IMR-90 (cell line): ENCODE data around the gene ALS2CL. TPM values are rescaled to one million over a fixed set of nuclear protein-coding genes. Genes with fewer than 3 reads are reported as not detected.

Experiments
- ATAC-seq: fragments of 200-7000 bp; cut with Tn5 transposase; 2 replicates; pipeline ENCODE4 v1.9.1; 2020; ENCODE audit warnings: low read depth, mild to moderate bottlenecking, moderate library complexity
- BruUV-seq: library from RNA; stranded (reverse); fragments of 400-500 nt; replicated peaks from 2 replicates; lab custom pipeline; 2021; lab: Mats Ljungman, UMichigan
- CTCF ChIA-PET: fragments of 300-600 bp; formaldehyde crosslinking; extraction: SDS; loops from one replicate; lab custom pipeline; 2021; ENCODE audit warnings: antibody characterized with exemption; lab: Yijun Ruan, JAX
- POLR2A ChIA-PET: fragments of 300-600 bp; sonication (Branson Sonifier 250); formaldehyde crosslinking; loops from one replicate; lab custom pipeline; 2022; ENCODE audit warnings: antibody characterized with exemption; ENCODE audit not compliant: unreplicated experiment; lab: Charles Lee
- DNase-seq: peaks from one replicate; pipeline ENCODE4 v3.0.0; 2013
- H2AFZ ChIP-seq: replicated peaks from 2 replicates; pipeline ENCODE3; 2013; ENCODE audit warnings: low read length, mild to moderate bottlenecking; ENCODE audit not compliant: poor library complexity
- H2AK5ac ChIP-seq: 2 replicates; pipeline ENCODE4 v1.6.1; 2013; ENCODE audit warnings: low read depth, low read length, inconsistent platforms
- H2AK9ac ChIP-seq: replicated peaks from 2 replicates; pipeline ENCODE3; 2013; ENCODE audit warnings: mild to moderate bottlenecking, low read depth, low read length, moderate library complexity; ENCODE audit not compliant: poor library complexity
- H2BK120ac ChIP-seq: 2 replicates; pipeline ENCODE4 v1.6.1; 2013; ENCODE audit warnings: low read depth, low read length, inconsistent platforms
- H2BK15ac ChIP-seq: 3 replicates; pipeline ENCODE4 v1.6.1; 2013; ENCODE audit warnings: low read depth, low read length, inconsistent platforms
- H2BK20ac ChIP-seq: 2 replicates; pipeline ENCODE4 v1.6.1; 2013; ENCODE audit warnings: low read depth, mild to moderate bottlenecking, inconsistent platforms, low read length, moderate library complexity
- H2BK5ac ChIP-seq: 2 replicates; pipeline ENCODE4 v1.6.1; 2013; ENCODE audit warnings: mild to moderate bottlenecking, low read depth, low read length, inconsistent platforms; ENCODE audit not compliant: poor library complexity, severe bottlenecking
- H3K14ac ChIP-seq: replicated peaks from 2 replicates; pipeline ENCODE4 v1.6.1; 2013; ENCODE audit warnings: low read depth, low read length, inconsistent platforms
- H3K18ac ChIP-seq: 2 replicates; pipeline ENCODE4 v1.6.1; 2013; ENCODE audit warnings: low read depth, low read length, control low read depth
- H3K23ac ChIP-seq: 2 replicates; pipeline ENCODE4 v1.6.1; 2013; ENCODE audit warnings: low read depth, low read length, inconsistent platforms
- H3K27ac ChIP-seq: 2 replicates; pipeline ENCODE4 v1.5.1; 2013; ENCODE audit warnings: mild to moderate bottlenecking, control low read depth, low read length; ENCODE audit not compliant: insufficient read depth
- H3K27me3 ChIP-seq: 2 replicates; pipeline ENCODE4 v1.6.1; 2013; ENCODE audit warnings: low read length; ENCODE audit not compliant: control insufficient read depth, insufficient read depth
- H3K36me3 ChIP-seq: 2 replicates; pipeline ENCODE4 v1.6.1; 2013; ENCODE audit warnings: low read length, mixed read lengths; ENCODE audit not compliant: control insufficient read depth, insufficient read depth
- H3K4ac ChIP-seq: 2 replicates; pipeline ENCODE4 v1.6.1; 2013; ENCODE audit warnings: low read depth, low read length, inconsistent platforms
- H3K4me1 ChIP-seq: 2 replicates; pipeline ENCODE4 v1.6.1; 2013; ENCODE audit warnings: low read length, mixed read lengths; ENCODE audit not compliant: control insufficient read depth, insufficient read depth
- H3K4me2 ChIP-seq: 2 replicates; pipeline ENCODE4 v1.6.1; 2013; ENCODE audit warnings: low read depth, mild to moderate bottlenecking, control low read depth, low read length, moderate library complexity
- H3K4me3 ChIP-seq: 2 replicates; pipeline ENCODE4 v1.5.1; 2013; ENCODE audit warnings: low read depth, mild to moderate bottlenecking, control low read depth, low read length, moderate library complexity; ENCODE audit not compliant: insufficient read depth
- H3K56ac ChIP-seq: 2 replicates; pipeline ENCODE4 v1.6.1; 2013; ENCODE audit warnings: low read length, inconsistent platforms; ENCODE audit not compliant: insufficient read depth; ENCODE audit errors: extremely low read depth
- H3K79me1 ChIP-seq, 2 experiments: 2 replicates each; pipeline ENCODE4 v1.6.1; 2013; ENCODE audit warnings: low read length in 2 of 2, inconsistent platforms in 1 of 2, low read depth in 1 of 2
- H3K9ac ChIP-seq: 2 replicates; pipeline ENCODE4 v1.6.1; 2013; ENCODE audit warnings: low read depth, low read length, control low read depth
- H3K9me1 ChIP-seq: 2 replicates; pipeline ENCODE4 v1.6.1; 2013; ENCODE audit warnings: low read length, inconsistent platforms; ENCODE audit not compliant: insufficient read depth
- H3K9me3 ChIP-seq: 2 replicates; pipeline ENCODE4 v1.6.1; 2013; ENCODE audit warnings: low read length; ENCODE audit not compliant: control insufficient read depth, insufficient read depth
- H4K20me1 ChIP-seq: 2 replicates; pipeline ENCODE4 v1.6.1; 2013; ENCODE audit warnings: low read length, inconsistent platforms; ENCODE audit not compliant: insufficient read depth
- H4K5ac ChIP-seq: 2 replicates; pipeline ENCODE4 v1.6.1; 2013; ENCODE audit warnings: mild to moderate bottlenecking, low read depth, low read length, control low read depth
- H4K8ac ChIP-seq, 2 experiments: 2 replicates each; pipeline ENCODE4 v1.6.1; 2013; ENCODE audit warnings: low read depth in 2 of 2, low read length in 2 of 2, control low read depth in 1 of 2, inconsistent platforms in 1 of 2
- H4K91ac ChIP-seq: 2 replicates; pipeline ENCODE4 v1.6.1; 2013; ENCODE audit warnings: low read depth, low read length, inconsistent platforms; ENCODE audit not compliant: insufficient read depth
- NFE2L2 ChIP-seq: fragments of 150-350 bp; IDR thresholded peaks from 2 replicates; pipeline ENCODE4 v1.6.1; 2016; ENCODE audit warnings: low read depth, mild to moderate bottlenecking, low read length
- RFX5 ChIP-seq: IDR thresholded peaks from 2 replicates; pipeline ENCODE4 v1.8.0; 2012; ENCODE audit warnings: low read depth, mild to moderate bottlenecking, low read length, moderate library complexity
- WGBS, 2 experiments: methylation state at CpG; one replicate each; pipeline versions ENCODE4 v1.1.5 to v1.1.7; 2013; ENCODE audit warnings: missing lambda C conversion rate in 2 of 2; ENCODE audit not compliant: insufficient read length in 1 of 2; ENCODE audit errors: extremely low coverage in 2 of 2; 5-methylcytosine and 5-hydroxymethylcytosine counted together
- dilution Hi-C: fragments of 300-500 bp; cut with HindIII; formaldehyde crosslinking; loops from one replicate; pipeline ENCODE4 v1.14.3; 2018; ENCODE audit warnings: low sequenced_read_pairs; ENCODE audit not compliant: unreplicated experiment
- in situ Hi-C: fragments of 300-500 bp; cut with MboI; formaldehyde crosslinking; loops from 3 replicates; pipeline ENCODE4 v1.14.3; 2019; ENCODE audit warnings: low sequenced_read_pairs, inconsistent platforms, mixed read lengths
- intact Hi-C: fragments of 100-400 bp; cut with micrococcal nuclease; formaldehyde crosslinking; loops from 2 replicates; pipeline ENCODE4 v1.10.0; 2022
- polyA plus RNA-seq, 3 experiments: library from polyadenylated mRNA; depleted of rRNA; stranded (reverse); fragments of >200 nt; gene quantifications; 2 replicates each; pipeline ENCODE4 v1.2.3, GENCODE V29; 2012; ENCODE audit warnings: low replicate concordance in 1 of 3
- total RNA-seq: library from RNA; depleted of rRNA; stranded (reverse); fragments of >200 nt; gene quantifications from 2 replicates; pipeline ENCODE4 v1.2.3, GENCODE V29; 2012

Gene ALS2CL
- total and polyA plus RNA-seq, 2 of the 4 experiments (the other 2 are of a cell fraction) = 2.2 to 4.8 TPM

- H3K27ac ChIP-seq = no peak overlapping the region
- H3K9me1 ChIP-seq = peaks cover 6% of the 10 kb centered on the region; the same call in 1 of the 2 replicates
- H3K4me3 ChIP-seq = no peak overlapping the region
- dilution Hi-C loops = no loop called here
- H3K4me2 ChIP-seq = no peak overlapping the region
- no peak for ATAC-seq
- in situ Hi-C loops = loop anchor here (5.0 kb wide), 1 partner anchor 148 kb away; no protein-coding TSS in a partner anchor
- H3K14ac ChIP-seq = no peak overlapping the region
- H2BK15ac ChIP-seq = no peak overlapping the region
- intact Hi-C loops = no loop called here
- H2BK20ac ChIP-seq = no peak overlapping the region
- H3K23ac ChIP-seq = no peak overlapping the region
- ChIA-PET CTCF (no interaction called here), POLR2A (no interaction called here)
- H3K27me3 ChIP-seq = peaks cover 5% of the 10 kb centered on the region; the same call in 1 of the 2 replicates
- TF ChIP-seq RFX5 (no peak), NFE2L2 (no peak)
- H3K18ac ChIP-seq = no peak overlapping the region
- H3K36me3 ChIP-seq = no peaks in the 10 kb centered on the region
- H3K56ac ChIP-seq = no peak overlapping the region
- peaks cover 2% of the 10 kb centered on the region for H3K4me1 ChIP-seq
- H4K91ac ChIP-seq = no peak overlapping the region
- WGBS, 2 experiments = no CpG with 5 or more reads among the region's 3 CpGs
- H2BK5ac ChIP-seq = no peak overlapping the region
- H2AK9ac ChIP-seq = no peak overlapping the region
- H3K9ac ChIP-seq = no peak overlapping the region
- H3K79me1 ChIP-seq = no peaks in the 10 kb centered on the region
- H4K8ac ChIP-seq = no peak overlapping the region
- peaks cover 3% of the 10 kb centered on the region for H3K9me3 ChIP-seq
- DNase-seq = no peak
- H4K5ac ChIP-seq = no peak overlapping the region
- no TSS peak for BruUV-seq
- H2AK5ac ChIP-seq = no peak overlapping the region
- H2AFZ ChIP-seq = no peak overlapping the region
- no peaks in the 10 kb centered on the region for H4K20me1 ChIP-seq
- H2BK120ac ChIP-seq = no peak overlapping the region
- no peak overlapping the region for H3K4ac ChIP-seq
Measured at GRCh38 chr3:46634856-46635255, 58.6 kb downstream of the ALS2CL start.
